HUDEP-2 (cell line): ENCODE results near the gene PSD2.
A peak's percentile ranks its signal among the peaks of the same experiment; 100 is the strongest.

Source experiments
- DNase-seq, 76 experiments: peaks; one replicate each; lab custom pipeline; 2025; ENCODE audit not compliant: unreplicated experiment in 76 of 76; lab: John Stamatoyannopoulos, UW

The PSD2 gene

DNA sequence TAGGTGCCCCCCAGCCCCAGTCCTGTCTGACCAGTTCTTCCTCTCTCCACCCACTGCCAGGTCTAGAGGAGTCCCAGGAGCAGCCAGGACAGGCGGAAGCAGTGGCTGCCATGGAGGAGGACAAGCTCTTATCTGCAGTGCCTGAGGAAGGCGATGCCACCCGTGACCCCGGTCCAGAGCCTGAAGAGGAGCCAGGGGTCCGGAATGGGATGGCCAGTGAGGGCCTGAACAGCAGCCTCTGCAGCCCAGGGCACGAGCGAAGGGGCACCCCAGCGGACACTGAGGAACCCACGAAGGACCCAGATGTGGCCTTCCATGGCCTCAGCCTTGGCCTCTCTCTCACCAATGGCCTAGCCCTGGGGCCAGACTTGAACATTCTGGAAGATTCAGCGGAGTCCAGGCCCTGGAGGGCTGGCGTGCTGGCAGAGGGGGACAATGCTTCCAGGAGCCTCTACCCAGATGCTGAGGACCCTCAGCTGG is 13.8 kb downstream of the PSD2 start:
- DNase-seq, result no peak

DNA sequence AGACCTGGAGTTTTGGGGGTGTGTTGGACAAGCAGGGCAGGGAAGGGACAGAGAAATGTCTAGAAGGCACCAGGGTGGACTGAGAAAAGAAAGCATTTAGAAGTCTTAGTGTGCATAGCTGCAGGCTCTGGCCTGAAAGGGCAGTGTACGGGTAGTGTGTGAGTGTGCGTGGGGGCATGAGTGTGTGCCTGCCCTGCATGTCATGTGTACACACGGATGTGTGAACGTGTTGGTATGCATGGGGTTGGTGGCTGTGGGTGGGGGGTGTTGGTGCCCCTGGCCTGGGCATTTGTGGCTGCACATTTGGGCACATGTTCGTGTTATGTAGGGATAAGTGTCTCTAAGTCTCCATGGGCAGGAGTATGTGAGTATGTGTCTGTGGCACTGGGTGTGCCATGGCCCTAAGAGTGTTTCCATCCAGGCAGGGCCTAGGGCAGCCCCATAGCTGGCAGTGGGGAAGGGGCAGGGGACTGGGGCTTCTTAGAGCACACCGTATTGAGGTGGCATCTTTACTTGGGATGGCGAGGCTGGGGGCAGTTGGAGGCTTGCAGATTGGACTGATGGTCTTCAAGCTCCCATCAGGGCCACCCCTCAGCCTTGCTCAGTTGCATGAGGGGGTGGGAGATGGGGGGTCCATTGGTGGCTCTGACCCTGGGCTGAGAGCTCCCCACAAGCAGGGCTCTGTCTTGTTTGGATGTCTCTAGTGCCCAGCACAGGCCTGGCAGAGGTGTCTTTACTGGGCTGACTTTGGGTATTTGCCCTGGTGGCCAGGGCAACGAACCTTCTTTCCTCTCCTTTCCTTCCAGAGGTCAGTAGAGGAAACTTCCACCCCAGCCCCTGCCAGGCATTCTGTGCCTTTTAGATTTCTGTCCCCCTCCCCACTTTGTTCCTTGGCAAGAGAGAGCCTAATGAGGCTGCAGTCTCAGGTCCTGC is 15.0 kb downstream of the PSD2 start:
- no peak for DNase-seq

DNA sequence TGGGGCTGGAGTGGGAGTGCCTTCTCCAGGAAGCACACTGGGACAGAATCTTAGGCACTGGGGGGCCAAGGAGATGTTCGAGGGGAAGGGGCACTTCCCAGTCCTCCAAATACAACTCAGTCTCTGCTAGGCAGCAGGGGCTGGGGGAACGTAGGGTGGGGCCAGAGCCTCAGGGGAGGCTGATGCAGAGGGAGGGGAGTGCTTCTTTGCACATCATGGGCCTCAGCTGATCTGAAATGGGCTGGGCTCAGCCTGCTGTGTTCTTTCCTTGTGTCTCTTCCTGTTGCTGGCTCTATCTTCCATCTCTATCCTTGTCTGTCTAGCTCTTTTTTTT is 15.6 kb downstream of the PSD2 start:
- DNase-seq, result no peak

DNA sequence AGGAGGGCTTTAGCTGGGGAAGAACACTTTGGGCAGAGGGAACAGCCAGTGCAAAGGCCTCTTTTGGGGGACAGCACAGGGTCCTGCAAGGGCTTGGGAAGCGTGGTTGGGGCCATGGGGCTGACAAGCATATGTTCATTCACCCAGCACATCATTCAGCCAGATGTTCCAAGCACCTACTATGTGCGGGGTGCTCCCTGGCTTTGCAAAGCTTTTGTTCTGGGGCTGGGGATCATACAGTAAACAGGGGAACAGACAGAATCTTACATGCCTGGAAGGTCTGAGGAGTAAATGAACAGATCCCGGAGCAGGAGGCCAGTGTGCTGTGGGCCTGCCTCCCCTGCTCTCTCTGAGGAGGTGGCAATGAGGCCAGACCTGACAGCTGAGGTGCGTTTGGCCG is 16.7 kb downstream of the PSD2 start:
- peak in 1 of 76 experiments; percentile 2 for DNase-seq

DNA sequence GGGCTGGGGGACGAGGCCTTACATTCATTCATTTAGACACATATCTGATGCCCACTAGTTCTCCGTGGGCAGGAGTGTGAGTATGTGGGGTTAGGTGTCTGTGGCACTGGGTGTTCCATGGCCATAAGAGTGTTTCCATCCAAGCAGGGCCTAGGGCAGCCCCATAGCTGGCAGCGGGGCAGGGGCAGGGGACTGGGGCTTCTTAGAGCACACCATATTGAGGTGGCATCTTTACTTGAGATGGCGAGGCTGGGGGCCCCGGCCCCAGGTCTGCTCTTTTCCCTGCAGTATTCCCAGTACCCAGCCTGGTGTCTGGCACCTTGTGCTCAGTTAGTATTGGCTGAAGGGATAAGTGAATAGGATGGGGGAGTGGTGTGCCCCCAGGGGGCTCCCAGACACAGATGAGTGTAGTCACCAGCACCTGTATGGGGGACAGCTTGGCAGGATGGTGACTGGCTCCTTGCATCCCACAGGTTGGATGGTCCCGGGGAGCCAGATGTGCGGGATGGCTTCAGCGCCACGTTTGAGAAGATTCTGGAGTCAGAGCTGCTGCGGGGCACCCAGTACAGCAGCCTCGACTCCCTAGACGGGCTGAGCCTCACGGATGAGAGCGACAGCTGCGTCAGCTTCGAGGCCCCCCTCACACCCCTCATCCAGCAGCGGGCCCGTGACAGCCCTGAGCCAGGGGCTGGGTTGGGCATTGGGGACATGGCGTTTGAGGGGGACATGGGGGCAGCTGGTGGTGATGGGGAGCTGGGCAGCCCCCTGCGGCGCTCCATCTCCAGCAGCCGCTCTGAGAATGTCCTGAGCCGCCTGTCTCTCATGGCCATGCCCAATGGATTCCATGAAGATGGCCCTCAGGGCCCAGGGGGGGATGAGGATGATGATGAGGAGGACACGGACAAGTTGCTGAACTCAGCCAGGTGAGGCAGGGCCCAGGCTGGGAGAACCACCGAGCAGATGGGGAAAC is 17.5 kb downstream of the PSD2 start:
- DNase-seq, result no peak

DNA sequence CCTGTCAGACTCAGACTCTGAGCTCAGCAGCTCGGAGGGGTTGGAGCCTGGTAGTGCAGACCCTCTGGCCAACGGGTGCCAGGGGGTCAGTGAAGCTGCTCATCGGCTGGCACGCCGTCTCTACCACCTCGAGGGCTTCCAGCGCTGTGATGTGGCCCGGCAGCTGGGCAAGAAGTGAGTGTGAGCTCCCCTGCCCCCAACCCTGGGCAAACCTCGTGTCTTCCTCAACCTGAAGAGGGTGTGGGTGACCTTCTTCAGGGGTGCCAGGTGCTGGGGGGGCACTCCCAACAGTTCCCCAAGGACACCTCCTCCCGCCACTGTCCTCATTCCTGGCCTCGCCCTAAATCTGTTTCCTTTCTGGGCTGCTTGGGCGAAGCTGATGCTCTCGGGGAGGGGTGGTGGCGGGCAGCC is 18.6 kb downstream of the PSD2 start:
- no peak for DNase-seq

DNA sequence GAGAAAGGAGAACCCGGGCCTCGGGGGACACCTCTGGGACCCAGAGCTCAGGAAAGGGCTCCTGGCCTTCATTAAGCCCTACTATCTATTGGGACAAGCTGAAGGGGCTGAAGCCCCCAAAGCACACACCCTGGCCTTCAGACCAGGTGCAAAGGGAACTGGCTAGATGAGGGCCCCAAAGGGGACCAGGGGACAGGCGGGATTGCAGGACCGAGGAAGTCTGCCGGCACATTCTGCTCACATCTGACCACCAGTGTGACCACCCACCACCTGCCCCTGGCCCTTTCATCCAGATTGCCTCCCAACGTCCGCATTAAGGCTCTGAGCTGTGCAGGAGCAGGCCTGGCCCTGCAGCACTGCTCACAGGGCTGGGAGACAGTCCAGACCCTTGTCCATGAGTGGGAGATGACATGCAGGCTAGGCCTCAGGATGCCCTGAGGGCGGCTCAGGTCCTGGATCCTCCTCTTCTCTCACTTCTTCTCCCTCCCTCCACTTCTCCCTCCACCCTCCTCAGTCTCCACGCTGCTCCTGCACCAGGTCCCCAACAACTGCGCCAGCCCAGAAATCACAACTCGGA is 19.2 kb downstream of the PSD2 start:
- DNase-seq, result no peak

DNA sequence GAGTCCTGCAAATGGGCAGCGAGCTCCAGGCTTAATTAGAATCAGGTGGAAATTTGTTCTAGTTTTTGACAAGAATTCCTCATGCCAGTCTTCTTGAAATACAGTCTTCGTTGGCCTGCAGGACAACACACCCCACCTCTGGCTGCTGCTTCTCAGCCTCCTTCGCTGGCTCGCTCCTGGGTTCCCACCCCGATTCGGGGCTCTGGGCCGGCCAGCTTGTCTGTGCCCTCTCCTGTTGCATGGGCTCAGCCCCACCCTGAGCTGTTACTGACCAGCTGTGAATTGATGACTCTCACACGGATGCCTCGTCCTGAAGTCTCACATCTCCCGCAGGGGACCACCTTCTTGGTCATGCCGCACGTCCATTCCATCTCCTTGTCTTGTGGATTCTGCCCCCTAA is 21.0 kb downstream of the PSD2 start:
- no peak for DNase-seq

DNA sequence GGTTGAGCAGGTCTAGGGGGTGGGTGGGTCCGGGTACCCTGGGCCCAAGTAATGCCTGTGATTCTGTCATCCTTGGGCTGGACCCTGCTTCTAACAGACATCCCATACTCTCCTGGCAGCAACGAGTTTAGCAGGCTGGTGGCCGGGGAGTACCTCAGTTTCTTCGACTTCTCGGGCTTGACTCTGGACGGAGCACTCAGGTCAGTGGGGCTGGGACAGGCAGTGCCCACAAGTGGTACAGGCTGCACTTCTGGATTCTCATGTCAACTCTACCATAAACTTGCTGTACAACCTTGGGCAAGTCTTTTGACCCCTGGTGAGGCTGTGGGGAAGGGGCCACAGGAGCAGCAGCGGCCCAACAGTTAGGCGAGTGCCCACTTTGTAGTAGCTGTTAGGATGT is 21.8 kb downstream of the PSD2 start:
- DNase-seq, result no peak

DNA sequence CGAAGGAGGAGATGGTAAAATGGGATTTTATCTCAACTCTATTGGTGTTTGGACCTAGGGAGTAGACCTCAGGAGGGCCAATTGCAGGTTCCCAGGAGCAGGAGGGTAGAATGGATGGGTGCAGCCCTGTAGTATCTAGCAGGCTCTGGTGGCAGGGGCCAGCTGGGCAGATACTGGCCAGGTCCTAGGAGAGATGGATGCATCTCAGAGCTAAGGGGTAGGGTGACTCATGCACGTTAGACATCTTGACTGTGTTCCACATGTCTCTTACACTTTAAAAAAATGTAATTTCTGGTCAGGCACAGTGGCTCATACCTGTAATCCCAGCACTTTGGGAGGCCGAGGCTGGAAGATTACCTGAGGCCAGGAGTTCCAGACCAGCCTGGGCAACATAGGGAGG is 22.4 kb downstream of the PSD2 start:
- no peak for DNase-seq

DNA sequence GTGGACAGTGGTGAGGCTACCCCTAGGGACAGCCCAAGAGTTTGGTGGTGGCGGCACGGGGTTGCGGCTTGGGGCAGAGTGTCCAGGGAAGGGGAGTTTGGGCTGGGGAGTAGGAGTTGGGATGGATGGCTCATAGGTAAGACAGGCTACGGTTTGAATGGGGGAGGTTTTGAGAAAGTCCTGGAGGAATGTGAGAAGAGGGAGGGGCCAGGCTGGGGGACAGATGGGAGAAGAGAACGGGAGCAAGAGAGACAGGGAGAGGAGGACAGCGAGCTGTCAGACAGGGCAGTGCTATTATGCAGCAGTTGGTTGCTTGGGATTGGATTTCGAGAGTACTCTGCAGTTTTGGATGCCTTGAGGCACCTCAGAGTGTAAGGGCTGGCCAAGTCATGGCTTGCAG is 24.5 kb downstream of the PSD2 start:
- DNase-seq, result no peak

DNA sequence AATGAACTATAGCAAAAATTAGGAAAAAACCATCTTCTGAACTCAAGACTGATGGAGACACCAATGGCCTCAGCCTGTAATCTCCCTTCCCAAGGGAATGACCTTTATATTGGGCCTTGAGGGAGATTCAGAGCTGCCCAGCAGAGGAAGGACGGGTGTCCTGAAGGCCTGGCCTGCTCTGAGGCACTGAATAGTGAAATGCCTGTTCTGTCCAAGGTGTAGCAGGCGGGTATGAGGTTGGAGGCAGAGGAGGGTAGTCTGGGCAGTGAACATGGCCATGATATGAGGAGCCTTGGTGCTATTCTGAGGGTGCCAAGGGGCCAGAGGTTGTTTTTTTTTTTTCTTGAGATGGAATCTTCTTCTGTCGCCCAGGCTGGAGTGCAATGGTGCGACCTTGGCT is 25.0 kb downstream of the PSD2 start:
- DNase-seq, result no peak

DNA sequence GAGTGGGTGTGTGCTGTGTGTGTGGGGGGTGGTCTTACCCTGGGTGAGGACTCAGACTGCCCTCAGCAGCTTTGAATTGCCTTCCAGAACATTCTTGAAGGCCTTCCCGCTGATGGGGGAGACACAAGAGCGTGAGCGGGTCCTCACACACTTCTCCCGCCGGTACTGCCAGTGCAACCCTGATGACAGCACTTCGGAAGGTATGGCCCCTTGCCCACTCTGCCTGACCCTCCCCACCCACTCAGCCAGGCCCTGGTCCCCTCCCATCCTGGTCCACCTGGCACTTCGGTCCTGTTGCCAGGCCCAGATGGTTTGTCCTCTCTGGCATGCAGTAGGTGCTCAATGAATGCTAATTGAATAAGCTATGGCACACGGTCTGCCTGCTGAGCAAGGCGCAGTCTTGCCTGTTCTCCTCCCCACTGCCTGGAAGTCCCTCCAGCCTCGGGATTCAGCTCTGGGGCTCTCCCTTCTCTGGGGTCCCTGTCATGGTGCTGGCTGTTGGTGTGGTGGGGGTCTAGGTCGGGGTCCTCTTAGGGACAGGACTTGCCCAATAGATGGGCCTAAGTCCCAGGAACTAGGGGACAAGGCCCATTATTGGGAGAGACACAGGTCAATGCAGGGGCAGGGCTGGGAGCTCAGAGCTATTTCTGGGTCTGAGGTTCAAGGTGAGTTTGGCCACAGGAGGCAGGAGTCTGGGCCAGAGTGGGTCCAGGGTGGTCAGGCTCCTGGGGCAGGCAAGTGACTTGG is 26.4 kb downstream of the PSD2 start:
- DNase-seq, result no peak

DNA sequence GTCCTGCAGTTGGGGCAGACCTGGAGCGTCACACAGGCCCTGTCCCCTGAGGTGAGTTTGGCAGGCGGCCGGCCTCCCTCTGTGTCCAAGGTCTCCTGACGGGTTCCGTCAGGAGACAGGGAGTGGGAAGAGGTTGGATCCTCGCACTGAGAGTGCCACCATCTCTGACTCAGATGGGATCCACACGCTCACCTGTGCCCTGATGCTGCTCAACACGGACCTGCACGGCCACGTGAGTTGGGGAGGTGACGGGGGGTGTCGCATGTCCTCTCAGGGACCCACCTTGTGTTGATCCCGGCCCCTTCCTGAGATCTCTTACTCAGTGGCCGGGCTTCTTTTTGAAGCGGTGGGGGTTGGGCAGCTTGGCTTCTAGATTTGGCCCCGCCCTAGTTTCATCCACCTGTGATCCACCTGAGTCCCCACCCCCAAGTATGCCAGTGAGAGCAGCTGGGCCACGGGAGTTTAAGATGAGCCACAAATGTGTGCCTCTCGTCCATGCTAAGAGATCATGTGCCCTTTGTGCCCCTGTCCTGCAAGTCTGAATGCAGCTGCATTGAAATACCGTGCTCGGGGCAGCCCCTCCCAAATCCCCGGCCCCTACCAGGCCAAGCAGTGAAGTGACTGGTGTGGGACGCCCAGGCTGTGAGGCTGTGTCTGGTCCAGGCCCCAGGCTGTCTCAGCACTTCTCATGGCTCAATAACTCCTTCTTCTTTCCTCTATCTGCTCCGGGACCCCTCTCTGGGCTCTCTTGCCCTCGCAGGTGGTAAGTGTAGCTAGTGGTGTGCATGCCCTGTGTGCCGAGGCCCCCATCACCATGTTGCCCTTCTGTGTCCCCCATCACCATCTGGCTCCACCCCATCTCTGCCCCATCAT is 27.2 kb downstream of the PSD2 start:
- DNase-seq, result no peak

DNA sequence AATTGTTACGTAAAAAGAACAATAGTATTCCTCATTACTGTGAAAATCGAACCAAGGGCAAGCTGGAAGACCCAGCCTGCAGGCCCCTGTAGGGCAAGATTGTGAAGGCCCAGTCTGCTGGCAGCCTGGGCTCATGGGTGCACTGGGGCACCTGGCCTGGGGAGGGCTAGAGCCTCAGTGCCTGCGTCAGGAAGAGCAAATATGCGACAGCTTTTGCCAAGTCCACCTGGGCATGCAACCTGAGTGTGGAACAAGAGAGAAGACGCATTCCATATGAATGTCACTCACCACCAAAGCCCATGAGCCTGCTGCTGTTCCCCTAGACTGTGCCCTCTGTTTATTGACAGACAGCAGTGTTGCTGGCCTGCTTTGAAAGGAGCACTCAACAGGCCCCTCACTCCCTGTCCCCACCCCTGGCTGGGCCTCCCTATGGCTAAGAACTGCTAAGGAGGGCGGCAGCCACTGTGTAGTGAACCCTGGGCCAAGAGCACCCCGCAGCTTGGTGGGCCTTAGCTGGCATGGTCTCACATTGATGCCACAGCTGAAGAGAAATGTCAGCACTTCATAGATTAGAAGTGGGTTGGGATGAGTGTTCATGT is 28.2 kb downstream of the PSD2 start:
- DNase-seq, result no peak

DNA sequence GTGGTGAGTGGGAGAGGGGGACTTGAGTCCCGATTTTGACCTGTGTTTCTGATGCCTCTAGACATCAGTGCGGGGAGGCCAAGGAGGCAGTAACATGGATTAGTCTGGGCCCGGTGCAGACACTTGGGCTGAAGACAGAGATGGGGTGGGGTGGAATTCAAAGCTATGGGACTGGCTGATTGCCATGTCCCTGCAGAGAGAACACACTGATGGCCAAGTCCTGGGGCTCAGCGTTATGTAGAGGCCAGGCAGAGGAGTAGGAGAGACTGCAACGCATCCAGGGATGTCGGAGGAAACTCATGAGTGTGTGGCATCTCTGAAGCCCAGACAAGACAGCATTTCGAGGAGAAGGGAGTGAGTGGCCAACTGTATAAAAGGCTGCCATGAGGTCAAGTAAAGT is 30.1 kb downstream of the PSD2 start:
- no peak for DNase-seq

DNA sequence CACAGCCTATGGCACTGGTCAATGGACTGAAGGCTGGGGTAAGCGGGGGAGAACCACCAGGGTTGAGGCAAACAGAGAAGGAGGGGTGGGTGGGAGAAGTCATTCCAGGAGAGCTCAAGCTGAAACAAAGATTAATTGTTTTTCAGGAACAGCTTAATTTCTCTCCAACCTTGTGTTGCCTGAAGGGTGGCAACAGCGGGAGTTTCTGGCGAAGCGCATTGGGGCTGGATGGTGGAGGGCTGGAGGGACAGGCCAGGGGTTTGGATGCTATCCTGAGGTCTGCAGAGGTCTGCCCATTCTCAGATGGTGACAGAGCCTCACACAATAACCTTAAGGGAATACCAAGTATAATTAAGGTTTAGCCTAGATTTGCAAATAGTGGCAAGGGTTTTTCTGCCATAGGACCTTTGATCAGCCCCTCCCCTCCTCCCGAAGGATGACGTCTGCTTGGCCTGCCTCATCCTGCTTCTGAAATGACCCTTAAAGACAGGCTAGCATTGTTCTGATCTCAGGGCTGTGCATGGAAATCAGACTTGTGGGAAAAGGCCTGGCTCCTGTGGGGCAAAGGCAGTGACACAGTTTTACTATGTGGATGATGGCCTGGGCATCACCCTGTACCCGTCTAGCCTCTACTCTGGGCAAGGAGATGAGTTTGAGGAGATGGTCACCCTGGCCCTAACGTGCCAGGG is 32.7 kb downstream of the PSD2 start:
- no peak for DNase-seq

DNA sequence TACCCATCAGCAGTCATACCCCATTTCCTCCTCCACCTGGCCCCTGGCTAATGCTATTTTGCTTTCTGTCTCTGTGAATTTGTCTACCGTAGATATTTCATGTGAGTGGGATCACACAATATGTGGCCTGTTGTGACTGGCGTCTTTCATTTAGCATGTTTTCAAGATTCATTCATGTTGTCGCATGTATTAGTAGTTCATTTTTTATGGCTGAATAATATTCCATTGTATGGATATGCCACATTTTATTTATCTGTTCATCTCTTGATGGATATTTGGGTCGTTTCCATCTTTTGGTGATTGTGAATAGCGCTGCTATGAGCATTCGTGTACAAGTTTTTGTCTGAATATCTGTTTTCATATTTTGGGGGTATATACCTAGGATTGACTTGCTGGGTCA is 33.9 kb downstream of the PSD2 start:
- no peak for DNase-seq

DNA sequence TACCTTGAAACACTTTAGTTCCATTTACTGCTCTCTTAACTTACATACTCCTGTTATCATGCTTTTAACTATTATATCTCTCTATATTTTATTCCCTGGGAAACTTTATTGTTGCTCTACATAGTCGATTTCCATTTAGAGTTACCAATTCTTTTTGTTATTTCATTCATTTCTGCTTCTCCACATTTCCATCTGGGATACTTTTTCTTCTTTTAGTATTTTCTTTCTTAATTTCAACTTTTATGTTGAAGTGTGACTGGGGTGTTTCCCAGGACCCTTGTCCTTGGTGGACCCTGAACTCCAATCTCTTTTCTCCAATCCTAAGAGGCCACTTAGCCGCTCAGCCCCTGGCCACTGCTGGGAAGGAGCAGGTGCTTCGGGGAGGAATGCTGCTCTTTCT is 36.0 kb downstream of the PSD2 start:
- DNase-seq, result no peak
